HepG2 (cell line): ENCODE measurements around the gene ATP1A1. TPM values are rescaled to one million over a fixed set of nuclear protein-coding genes. Genes with fewer than 3 reads are reported as not detected.

Source experiments
- ATAC-seq: fragments of 200-7000 bp; cut with Tn5 transposase; 3 replicates; pipeline ENCODE4 v1.9.1; 2020; ENCODE audit warnings: mild to moderate bottlenecking, moderate library complexity
- BruUV-seq: library from RNA; stranded (reverse); fragments of 400-500 nt; replicated peaks from 2 replicates; lab custom pipeline; 2021; lab: Mats Ljungman, UMichigan
- CTCF ChIA-PET: fragments of 300-600 bp; formaldehyde crosslinking; extraction: SDS; loops from one replicate; lab custom pipeline; 2021; ENCODE audit warnings: low total read pairs, inconsistent platforms, low intra/inter-chr PET ratio; lab: Yijun Ruan, JAX
- POLR2A ChIA-PET: fragments of 350-600 bp; sonication (Branson Sonifier 250); formaldehyde crosslinking; loops from one replicate; lab custom pipeline; 2020; ENCODE audit warnings: antibody characterized with exemption, inconsistent platforms; lab: Yijun Ruan, JAX
- DNase-seq: peaks from one replicate; pipeline ENCODE4 v3.0.0-alpha.2; 2015; ENCODE audit warnings: low spot score
- FAIRE-seq: peaks from 3 replicates; lab custom pipeline; 2011; peaks lifted over from hg19 to GRCh38; lab: Jason Lieb, UNC
- H2AFZ ChIP-seq: one replicate; pipeline ENCODE4 v1.6.1; 2011; ENCODE audit warnings: low read length, inconsistent platforms
- H3K27ac ChIP-seq: fragments of 300-600 bp; 3 replicates; pipeline ENCODE4 v1.8.0; 2011; ENCODE audit warnings: mixed run types, mild to moderate bottlenecking, mixed read lengths, low read length, inconsistent platforms; ENCODE audit not compliant: insufficient read depth; ENCODE audit errors: extremely low read length
- H3K27me3 ChIP-seq, 2 experiments: fragments of 200-600 bp in 1 of 2; 2 replicates in 1 of 2; 3 replicates in 1 of 2; pipeline versions ENCODE4 v1.6.0 to v1.8.0; 2011; ENCODE audit warnings: low read length in 2 of 2, mild to moderate bottlenecking in 2 of 2, moderate library complexity in 2 of 2, inconsistent platforms in 1 of 2; ENCODE audit not compliant: insufficient read depth in 2 of 2, control insufficient read depth in 1 of 2
- H3K36me3 ChIP-seq, 2 experiments: fragments of 200-600 bp in 1 of 2; replicated peaks in 1 of 2; 2 replicates in 1 of 2; 3 replicates in 1 of 2; pipeline versions ENCODE4 v1.5.1 to v1.8.0; 2011; ENCODE audit warnings: low read length in 2 of 2, inconsistent platforms in 1 of 2; ENCODE audit not compliant: insufficient read depth in 2 of 2, control insufficient read depth in 1 of 2
- H3K4me1 ChIP-seq: 2 replicates; pipeline ENCODE4 v1.5.1; 2012; ENCODE audit warnings: low read length, inconsistent platforms; ENCODE audit not compliant: insufficient read depth
- H3K4me2 ChIP-seq: 2 replicates; pipeline ENCODE4 v1.6.0; 2011; ENCODE audit warnings: low read depth, low read length, inconsistent platforms
- H3K4me3 ChIP-seq, 3 experiments: fragments of 200-600 bp in 1 of 3; sonication (generic), shearing (Covaris generic) in 1 of 3; replicated peaks in 1 of 3; 2 replicates each; pipeline ENCODE4 v1.5.1; 2011 to 2016; ENCODE audit warnings: low read length in 3 of 3, inconsistent platforms in 2 of 3, low read depth in 2 of 3, mild to moderate bottlenecking in 2 of 3, control low read depth in 1 of 3, mixed read lengths in 1 of 3; ENCODE audit not compliant: insufficient read depth in 1 of 3
- H3K79me2 ChIP-seq: one replicate; pipeline ENCODE4 v1.6.1; 2011; ENCODE audit warnings: low read length, inconsistent platforms; ENCODE audit not compliant: insufficient read depth
- H3K9ac ChIP-seq: 2 replicates; pipeline ENCODE4 v1.6.0; 2011; ENCODE audit warnings: mild to moderate bottlenecking, low read depth, low read length, inconsistent platforms; ENCODE audit not compliant: insufficient read depth
- H3K9me3 ChIP-seq: 2 replicates; pipeline ENCODE4 v1.5.1; 2012; ENCODE audit warnings: mild to moderate bottlenecking, low read length
- H4K20me1 ChIP-seq: 2 replicates; pipeline ENCODE4 v1.6.0; 2011; ENCODE audit warnings: inconsistent platforms, mild to moderate bottlenecking, low read length, moderate library complexity; ENCODE audit not compliant: insufficient read depth
- DMAP1 ChIP-seq: IDR thresholded peaks from 2 replicates; pipeline ENCODE4 v1.6.1; 2016
- EHMT2 ChIP-seq: fragments of 200-600 bp; sonication (generic); IDR thresholded peaks from 2 replicates; pipeline ENCODE4 v1.7.0; 2017; ENCODE audit warnings: antibody characterized with exemption, low read depth, low read length, borderline replicate concordance
- GZF1 ChIP-seq: sonication (generic); formaldehyde crosslinking; IDR thresholded peaks from 2 replicates; pipeline ENCODE4 v1.5.1; 2020; ENCODE audit warnings: mild to moderate bottlenecking, missing genetic modification reagents
- MAF1 ChIP-seq: sonication (generic); formaldehyde crosslinking; IDR thresholded peaks from 2 replicates; pipeline ENCODE4 v1.5.0; 2020; ENCODE audit warnings: missing genetic modification reagents, borderline replicate concordance
- MTF2 ChIP-seq: sonication (generic); formaldehyde crosslinking; IDR thresholded peaks from 2 replicates; pipeline ENCODE4 v1.5.0; 2020; ENCODE audit warnings: missing genetic modification reagents, borderline replicate concordance
- NR2F2 ChIP-seq: IDR thresholded peaks from 2 replicates; pipeline ENCODE4 v1.6.1; 2012; ENCODE audit warnings: low read depth, inconsistent platforms, borderline replicate concordance
- SIN3A ChIP-seq: IDR thresholded peaks from 2 replicates; pipeline ENCODE4 v1.6.1; 2011; ENCODE audit warnings: low read depth, mild to moderate bottlenecking, control low read depth, low read length, borderline replicate concordance
- TBX2 ChIP-seq: sonication (generic); formaldehyde crosslinking; IDR thresholded peaks from 2 replicates; pipeline ENCODE4 v1.5.0; 2020; ENCODE audit warnings: missing genetic modification reagents, mild to moderate bottlenecking, borderline replicate concordance
- ZBTB3 ChIP-seq: sonication (generic); formaldehyde crosslinking; IDR thresholded peaks from 2 replicates; pipeline ENCODE4 v1.4.0; 2020; ENCODE audit warnings: low read depth, mild to moderate bottlenecking, moderate library complexity, missing genetic modification reagents, borderline replicate concordance
- ZNF547 ChIP-seq: sonication (generic); formaldehyde crosslinking; IDR thresholded peaks from 2 replicates; pipeline ENCODE4 v1.5.1; 2020; ENCODE audit warnings: mild to moderate bottlenecking, missing genetic modification reagents
- ZNF569 ChIP-seq: sonication (generic); formaldehyde crosslinking; IDR thresholded peaks from 2 replicates; pipeline ENCODE4 v1.5.0; 2020; ENCODE audit warnings: mild to moderate bottlenecking, missing genetic modification reagents, moderate library complexity, borderline replicate concordance
- WGBS: methylation state at CpG from one replicate; pipeline ENCODE4 v1.1.6; 2017; ENCODE audit warnings: low lambda C conversion rate; 5-methylcytosine and 5-hydroxymethylcytosine counted together
- in situ Hi-C: cut with HindIII; loops from 2 replicates; pipeline ENCODE4 v1.10.0; 2017; ENCODE audit warnings: low pct_unique_long_range_greater_than_20kb; ENCODE audit not compliant: extremely low pct_ligation_motif_present
- intact Hi-C: fragments of 100-400 bp; cut with micrococcal nuclease; formaldehyde crosslinking; loops from one replicate; pipeline ENCODE4 v1.10.0; 2022; ENCODE audit not compliant: unreplicated experiment
- polyA plus RNA-seq, 8 experiments: library from polyadenylated mRNA; depleted of rRNA in 3 of 8; stranded (reverse) in 7 of 8; unstranded in 1 of 8; fragments of >200 nt; fragmentation: Illumina TruSeq in 4 of 8; extraction: Trizol in 4 of 8; gene quantifications; 2 replicates each; pipeline versions ENCODE4 v1.2.1 to v1.2.3, GENCODE V29; 2011 to 2016; ENCODE audit warnings: low read depth in 4 of 8, missing spikeins in 1 of 8, mixed read lengths in 1 of 8; ENCODE audit not compliant: insufficient read depth in 1 of 8
- total RNA-seq, 5 experiments: library from RNA; depleted of rRNA; stranded (reverse); fragments of >200 nt; fragmentation: Illumina TruSeq; extraction: Trizol; gene quantifications; 2 replicates each; pipeline ENCODE4 v1.2.3, GENCODE V29; 2016; ENCODE audit warnings: low read depth in 1 of 5
- TF ChIP-seq, protein P1 (sequence below): sonication (generic); formaldehyde crosslinking; IDR thresholded peaks from 2 replicates; pipeline ENCODE4 v1.4.0; 2020; ENCODE audit warnings: missing genetic modification reagents, borderline replicate concordance
- TF ChIP-seq, protein P2 (sequence below): sonication (generic); formaldehyde crosslinking; IDR thresholded peaks from 2 replicates; pipeline ENCODE4 v1.8.0; 2022; ENCODE audit warnings: missing genetic modification reagents, low read depth, mild to moderate bottlenecking, borderline replicate concordance

The ATP1A1 gene
- total and polyA plus RNA-seq, 2 of the 13 experiments (the other 11 are each of a cell fraction or from before 2014, with no cell fraction given), result 280 to 705 TPM

DNA sequence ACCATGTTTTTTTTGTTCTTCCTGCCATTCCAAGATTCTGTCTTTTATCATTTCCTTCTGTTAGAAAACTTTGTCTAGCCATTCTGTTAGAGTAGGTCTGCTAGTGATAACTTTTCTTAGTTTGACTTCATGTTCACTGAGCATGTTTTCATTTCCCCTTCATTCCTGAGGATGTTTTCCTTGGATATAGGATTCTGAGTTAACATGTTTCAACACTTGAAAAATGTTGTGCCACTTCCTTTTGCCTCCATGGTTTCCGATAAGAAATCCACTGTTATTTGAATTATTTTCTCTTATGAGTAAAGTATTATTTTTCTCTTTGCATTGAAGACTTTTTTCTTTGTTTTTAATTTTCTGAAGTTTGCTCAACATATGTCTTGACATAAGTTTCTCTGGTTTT lies 66.7 kb downstream of the ATP1A1 start (continued):
- TF ChIP-seq, protein P1, sequence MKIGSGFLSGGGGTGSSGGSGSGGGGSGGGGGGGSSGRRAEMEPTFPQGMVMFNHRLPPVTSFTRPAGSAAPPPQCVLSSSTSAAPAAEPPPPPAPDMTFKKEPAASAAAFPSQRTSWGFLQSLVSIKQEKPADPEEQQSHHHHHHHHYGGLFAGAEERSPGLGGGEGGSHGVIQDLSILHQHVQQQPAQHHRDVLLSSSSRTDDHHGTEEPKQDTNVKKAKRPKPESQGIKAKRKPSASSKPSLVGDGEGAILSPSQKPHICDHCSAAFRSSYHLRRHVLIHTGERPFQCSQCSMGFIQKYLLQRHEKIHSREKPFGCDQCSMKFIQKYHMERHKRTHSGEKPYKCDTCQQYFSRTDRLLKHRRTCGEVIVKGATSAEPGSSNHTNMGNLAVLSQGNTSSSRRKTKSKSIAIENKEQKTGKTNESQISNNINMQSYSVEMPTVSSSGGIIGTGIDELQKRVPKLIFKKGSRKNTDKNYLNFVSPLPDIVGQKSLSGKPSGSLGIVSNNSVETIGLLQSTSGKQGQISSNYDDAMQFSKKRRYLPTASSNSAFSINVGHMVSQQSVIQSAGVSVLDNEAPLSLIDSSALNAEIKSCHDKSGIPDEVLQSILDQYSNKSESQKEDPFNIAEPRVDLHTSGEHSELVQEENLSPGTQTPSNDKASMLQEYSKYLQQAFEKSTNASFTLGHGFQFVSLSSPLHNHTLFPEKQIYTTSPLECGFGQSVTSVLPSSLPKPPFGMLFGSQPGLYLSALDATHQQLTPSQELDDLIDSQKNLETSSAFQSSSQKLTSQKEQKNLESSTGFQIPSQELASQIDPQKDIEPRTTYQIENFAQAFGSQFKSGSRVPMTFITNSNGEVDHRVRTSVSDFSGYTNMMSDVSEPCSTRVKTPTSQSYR, result no peak
- no peak for TF ChIP-seq MAF1 (CRISPR knock-in tag)
- TF ChIP-seq DMAP1, result no peak
- TF ChIP-seq TBX2 (CRISPR knock-in tag), result no peak
- no peak for TF ChIP-seq MTF2 (CRISPR knock-in tag)
- TF ChIP-seq ZNF569, result no peak
- no peak for TF ChIP-seq ZBTB3 (CRISPR knock-in tag)
- no peak for TF ChIP-seq GZF1 (CRISPR knock-in tag)
- no peak for TF ChIP-seq NR2F2
- no peak for TF ChIP-seq SIN3A

DNA sequence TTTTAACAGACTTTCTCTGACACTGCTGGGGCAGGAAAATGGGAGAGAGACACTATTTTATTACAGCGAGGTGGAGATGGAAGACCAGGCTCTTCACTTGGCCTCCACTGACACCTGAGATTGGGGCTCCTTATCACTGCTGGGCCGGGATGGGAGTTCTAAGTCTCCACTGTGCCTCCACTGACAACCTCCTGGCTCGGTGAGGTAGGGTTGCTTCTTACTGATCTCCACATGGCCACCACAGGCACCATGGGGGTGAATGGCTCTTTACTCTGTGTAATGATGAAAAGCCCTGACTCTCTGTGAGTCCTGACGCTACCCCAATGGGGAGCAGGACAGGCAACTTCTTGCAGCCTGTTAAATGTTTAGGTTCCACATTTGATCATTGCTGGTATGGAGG lies 67.7 kb downstream of the ATP1A1 start:
- no TSS peak for BruUV-seq
- no peak overlapping the region for H3K4me3 ChIP-seq
- no peak overlapping the region for H3K9ac ChIP-seq
- H3K27me3 ChIP-seq, result no peaks in the 10 kb centered on the region
- H3K36me3 ChIP-seq, result no peaks in the 10 kb centered on the region
- no peak overlapping the region for H2AFZ ChIP-seq
- in situ Hi-C loops, result no loop called here
- H3K79me2 ChIP-seq, result no peaks in the 10 kb centered on the region
- intact Hi-C loops, result no loop called here
- FAIRE-seq (no peak), DNase-seq (no peak), ATAC-seq (no peak)
- H3K27ac ChIP-seq, result no peak overlapping the region
- no peaks in the 10 kb centered on the region for H3K9me3 ChIP-seq
- TF ChIP-seq EHMT2 (no peak), ZNF547 (no peak)
- TF ChIP-seq, protein P2, sequence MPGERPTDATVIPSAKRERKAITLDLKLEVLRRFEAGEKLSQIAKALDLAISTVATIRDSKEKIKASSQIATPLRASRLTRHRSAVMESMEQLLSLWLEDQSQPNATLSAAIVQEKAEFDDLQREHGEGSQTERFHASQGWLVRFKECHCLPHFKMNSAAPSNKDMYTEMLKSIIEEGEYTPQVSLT, result no peak
- H4K20me1 ChIP-seq, result no peaks in the 10 kb centered on the region
- peaks cover 7% of the 10 kb centered on the region for H3K4me1 ChIP-seq
- WGBS, result 70% methylated on average over 3 of the region's 4 CpGs
- CTCF ChIA-PET, result no interaction called here
- no peak overlapping the region for H3K4me2 ChIP-seq
- POLR2A ChIA-PET, result no interaction called here
